Esophagus muscularis mucosa (tissue), 3 donors: ENCODE measurements around the gene SNX10.

Experiments used
- CTCF ChIP-seq, 3 experiments: fragments of 200-600 bp in 2 of 3; fragments of 450-650 bp in 1 of 3; sonication (generic) in 2 of 3; IDR thresholded peaks; one replicate each; pipeline ENCODE4 v1.5.1; 2017 to 2019; ENCODE audit warnings: antibody characterized with exemption in 3 of 3, mild to moderate bottlenecking in 2 of 3, moderate library complexity in 1 of 3
- POLR2A ChIP-seq: fragments of 450-650 bp; IDR thresholded peaks from one replicate; pipeline ENCODE4 v1.6.1; 2017; ENCODE audit warnings: antibody characterized with exemption, moderate library complexity, mild to moderate bottlenecking, low read depth
- POLR2AphosphoS5 ChIP-seq, 2 donors: sonication (generic); formaldehyde crosslinking; IDR thresholded peaks; one replicate each; pipeline ENCODE4 v1.6.1; 2017; ENCODE audit warnings: antibody characterized with exemption in 2 of 2

GRCh38 chr7:26245150-26245549 lies 46.5 kb upstream of the SNX10 start:
- no peak for TF ChIP-seq POLR2A
- no peak for TF ChIP-seq POLR2AphosphoS5 (IDR thresholded peaks at IDR 0.05)
- no peak for TF ChIP-seq CTCF (IDR thresholded peaks at IDR 0.05)
